PC-3 (cell line): ENCODE results near the gene POLE4. TPM values are rescaled to one million over a fixed set of nuclear protein-coding genes. Genes with fewer than 3 reads are reported as not detected.

Source experiments
- ATAC-seq: fragments of 200-7000 bp; cut with Tn5 transposase; 2 replicates; pipeline ENCODE4 v1.9.1; 2020; ENCODE audit warnings: mild to moderate bottlenecking, moderate library complexity
- BruUV-seq: library from RNA; stranded (reverse); fragments of 400-500 nt; replicated peaks from 2 replicates; lab custom pipeline; 2021; lab: Mats Ljungman, UMichigan
- CTCF ChIA-PET: fragments of 300-600 bp; sonication (Branson Sonifier 250); formaldehyde crosslinking; loops from one replicate; lab custom pipeline; 2022; ENCODE audit warnings: antibody characterized with exemption; lab: Charles Lee
- POLR2A ChIA-PET: fragments of 300-600 bp; sonication (Branson Sonifier 250); formaldehyde crosslinking; loops from one replicate; lab custom pipeline; 2022; ENCODE audit warnings: antibody characterized with exemption; ENCODE audit not compliant: unreplicated experiment; lab: Charles Lee
- DNase-seq: peaks from one replicate; pipeline ENCODE4 v3.0.0-alpha.2; 2015
- H2AFZ ChIP-seq: fragments of 300-600 bp; sonication (generic); 2 replicates; pipeline ENCODE4 v1.6.0; 2016; ENCODE audit warnings: antibody characterized with exemption, low read length
- H3F3A ChIP-seq: fragments of 300-600 bp; sonication (generic); one replicate; pipeline ENCODE4 v1.6.0; 2017; ENCODE audit warnings: antibody characterized with exemption, low read length, control low read depth, mild to moderate bottlenecking; ENCODE audit not compliant: unreplicated experiment
- H3K27ac ChIP-seq: fragments of 300-600 bp; sonication (generic); 2 replicates; pipeline ENCODE4 v1.5.1; 2016; ENCODE audit warnings: mild to moderate bottlenecking, low read length
- H3K27me3 ChIP-seq: fragments of 300-600 bp; sonication (generic); 2 replicates; pipeline ENCODE4 v1.6.1; 2016; ENCODE audit warnings: low read length, mixed read lengths
- H3K36me3 ChIP-seq: fragments of 300-600 bp; sonication (generic); 2 replicates; pipeline ENCODE4 v1.6.1; 2016; ENCODE audit warnings: low read depth, mixed run types, low read length, mixed read lengths
- H3K4me1 ChIP-seq: fragments of 300-600 bp; sonication (generic); 2 replicates; pipeline ENCODE4 v1.5.1; 2016; ENCODE audit warnings: low read length; ENCODE audit not compliant: insufficient read depth
- H3K4me2 ChIP-seq: fragments of 300-600 bp; sonication (generic); 2 replicates; pipeline ENCODE4 v1.6.0; 2016; ENCODE audit warnings: low read length
- H3K4me3 ChIP-seq: fragments of 300-600 bp; sonication (generic); 2 replicates; pipeline ENCODE4 v1.5.1; 2016; ENCODE audit warnings: mild to moderate bottlenecking, low read length, mixed read lengths
- H3K79me2 ChIP-seq: fragments of 300-600 bp; sonication (generic); 2 replicates; pipeline ENCODE4 v1.6.1; 2017; ENCODE audit warnings: low read length, mixed read lengths
- H3K9ac ChIP-seq: fragments of 300-600 bp; sonication (generic); 2 replicates; pipeline ENCODE4 v1.6.0; 2016; ENCODE audit warnings: mild to moderate bottlenecking, low read length
- H3K9me2 ChIP-seq: fragments of 300-600 bp; sonication (generic); replicated peaks from 2 replicates; pipeline ENCODE4 v1.6.1; 2016; ENCODE audit warnings: mixed run types, low read length, mixed read lengths
- H3K9me3 ChIP-seq: fragments of 300-600 bp; sonication (generic); 2 replicates; pipeline ENCODE4 v1.6.1; 2016; ENCODE audit warnings: low read length, mixed read lengths
- H4K20me1 ChIP-seq: fragments of 300-600 bp; sonication (generic); 2 replicates; pipeline ENCODE4 v1.6.1; 2016; ENCODE audit warnings: low read length, mixed read lengths
- EZH2 ChIP-seq: fragments of 300-600 bp; sonication (generic); IDR thresholded peaks from one replicate; pipeline ENCODE4 v1.6.1; 2017; ENCODE audit warnings: antibody characterized with exemption, mild to moderate bottlenecking, low read length; ENCODE audit not compliant: unreplicated experiment
- EZH2phosphoT487 ChIP-seq: fragments of 300-600 bp; sonication (generic); IDR thresholded peaks from 2 replicates; pipeline ENCODE4 v1.6.1; 2018; ENCODE audit warnings: mild to moderate bottlenecking, antibody characterized with exemption, low read length, borderline replicate concordance
- intact Hi-C: fragments of 100-400 bp; cut with micrococcal nuclease; formaldehyde crosslinking; loops from 2 replicates; pipeline ENCODE4 v1.9.0; 2023
- total RNA-seq: library from RNA; depleted of rRNA; stranded (reverse); fragments of >200 nt; gene quantifications from 2 replicates; pipeline ENCODE4 v1.2.3, GENCODE V29; 2014
- TF ChIP-seq, protein P1 (sequence below): fragments of 300-600 bp; sonication (generic); conservative IDR thresholded peaks from 2 replicates; pipeline ENCODE4 v1.5.1; 2017; ENCODE audit warnings: antibody characterized with exemption, low read depth, mild to moderate bottlenecking, low read length

The POLE4 gene
- total RNA-seq, 1 experiment from 2014 or later, result 121 TPM

DNA sequence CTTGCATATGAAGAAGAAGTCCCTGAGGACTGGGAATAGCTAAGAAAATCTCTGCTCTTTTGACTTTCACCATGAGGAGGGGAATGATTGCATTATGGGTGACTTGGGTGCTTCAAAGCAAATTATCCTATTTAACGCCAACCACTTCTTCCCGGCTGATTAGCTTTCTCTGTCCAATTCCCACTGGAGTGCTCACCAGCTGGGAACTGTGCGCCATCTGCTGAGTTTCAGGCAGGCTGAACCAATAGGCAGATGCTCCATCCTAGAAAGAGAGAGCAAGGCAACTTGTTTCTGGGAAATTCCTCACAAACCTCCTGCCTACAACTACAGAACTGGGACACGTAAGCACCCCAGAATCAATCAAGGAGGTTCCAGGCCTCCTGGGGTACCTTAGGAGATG, 49.4 kb downstream of the POLE4 start:
- Histone ChIP-seq H3K27me3 (no peaks in the 10 kb centered on the region), H2AFZ (no peak overlapping the region), H3K36me3 (no peaks in the 10 kb centered on the region), H3F3A (no peaks in the 10 kb centered on the region), H4K20me1 (no peaks in the 10 kb centered on the region), H3K27ac (no peak overlapping the region), H3K4me2 (no peak overlapping the region), H3K9me2 (no peaks in the 10 kb centered on the region), H3K9ac (no peak overlapping the region), H3K79me2 (no peaks in the 10 kb centered on the region), H3K4me3 (no peak overlapping the region), H3K4me1 (peaks cover 8% of the 10 kb centered on the region), H3K9me3 (no peaks in the 10 kb centered on the region)
- TF ChIP-seq, protein P1, sequence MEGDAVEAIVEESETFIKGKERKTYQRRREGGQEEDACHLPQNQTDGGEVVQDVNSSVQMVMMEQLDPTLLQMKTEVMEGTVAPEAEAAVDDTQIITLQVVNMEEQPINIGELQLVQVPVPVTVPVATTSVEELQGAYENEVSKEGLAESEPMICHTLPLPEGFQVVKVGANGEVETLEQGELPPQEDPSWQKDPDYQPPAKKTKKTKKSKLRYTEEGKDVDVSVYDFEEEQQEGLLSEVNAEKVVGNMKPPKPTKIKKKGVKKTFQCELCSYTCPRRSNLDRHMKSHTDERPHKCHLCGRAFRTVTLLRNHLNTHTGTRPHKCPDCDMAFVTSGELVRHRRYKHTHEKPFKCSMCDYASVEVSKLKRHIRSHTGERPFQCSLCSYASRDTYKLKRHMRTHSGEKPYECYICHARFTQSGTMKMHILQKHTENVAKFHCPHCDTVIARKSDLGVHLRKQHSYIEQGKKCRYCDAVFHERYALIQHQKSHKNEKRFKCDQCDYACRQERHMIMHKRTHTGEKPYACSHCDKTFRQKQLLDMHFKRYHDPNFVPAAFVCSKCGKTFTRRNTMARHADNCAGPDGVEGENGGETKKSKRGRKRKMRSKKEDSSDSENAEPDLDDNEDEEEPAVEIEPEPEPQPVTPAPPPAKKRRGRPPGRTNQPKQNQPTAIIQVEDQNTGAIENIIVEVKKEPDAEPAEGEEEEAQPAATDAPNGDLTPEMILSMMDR, result no peak
- TF ChIP-seq EZH2, result no peak
- TF ChIP-seq EZH2phosphoT487, result no peak
- DNase-seq (no peak), ATAC-seq (no peak)
- POLR2A ChIA-PET, result no interaction called here
- CTCF ChIA-PET, result no interaction called here
- BruUV-seq, result no TSS peak
- intact Hi-C loops, result no loop called here

DNA sequence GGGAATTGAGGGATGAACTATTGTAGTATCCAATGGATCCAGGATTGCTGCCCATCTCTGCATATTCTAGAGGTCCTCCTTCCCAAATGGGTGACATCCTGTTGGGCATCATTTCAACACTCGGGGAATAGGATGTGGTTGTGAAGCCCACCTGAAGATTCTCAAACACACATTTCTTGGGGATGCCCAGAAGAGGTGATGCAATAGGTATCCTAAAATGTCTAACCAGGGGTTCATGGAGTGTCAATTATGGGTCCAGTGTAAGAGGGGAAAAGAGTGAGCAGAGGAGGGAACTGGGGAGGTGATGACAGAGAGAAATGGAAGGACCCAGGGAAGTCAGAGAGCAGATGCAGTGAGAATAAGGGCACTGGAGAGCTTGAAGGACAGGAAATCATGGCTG, 52.1 kb downstream of the POLE4 start:
- ATAC-seq (no peak), DNase-seq (no peak)
- CTCF ChIA-PET, result no interaction called here
- Histone ChIP-seq H3K4me2 (no peak overlapping the region), H3K4me3 (no peak overlapping the region), H3K79me2 (no peaks in the 10 kb centered on the region), H2AFZ (no peak overlapping the region), H3K9me3 (no peaks in the 10 kb centered on the region), H3K27me3 (no peaks in the 10 kb centered on the region), H3K9me2 (no peaks in the 10 kb centered on the region), H4K20me1 (no peaks in the 10 kb centered on the region), H3K27ac (no peak overlapping the region), H3K4me1 (peaks cover 8% of the 10 kb centered on the region), H3K9ac (no peak overlapping the region), H3K36me3 (no peaks in the 10 kb centered on the region), H3F3A (no peaks in the 10 kb centered on the region)
- POLR2A ChIA-PET, result no interaction called here
- intact Hi-C loops, result no loop called here
- TF ChIP-seq EZH2 (no peak), EZH2phosphoT487 (no peak)
- TF ChIP-seq, protein P1, result no peak
- no TSS peak for BruUV-seq

DNA sequence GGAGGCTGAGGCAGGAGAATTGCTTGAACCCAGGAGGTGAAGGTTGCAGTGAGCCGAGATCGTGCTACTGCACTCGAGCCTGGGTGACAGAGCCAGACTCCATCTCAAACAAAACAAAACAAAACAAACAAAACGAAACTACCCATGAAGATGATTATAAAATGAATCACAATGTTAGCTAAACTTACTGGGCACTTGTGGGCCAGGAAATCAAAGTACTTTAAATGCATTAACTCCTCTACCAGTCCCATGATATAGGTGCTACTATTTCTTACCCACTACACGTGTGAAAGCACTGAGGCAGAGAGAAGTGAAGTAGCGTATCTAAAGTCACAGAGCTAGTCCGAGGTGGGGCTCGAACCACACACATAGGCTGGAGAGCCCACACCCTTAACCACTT, 53.6 kb downstream of the POLE4 start:
- Histone ChIP-seq H3K9me3 (no peaks in the 10 kb centered on the region), H3K79me2 (no peaks in the 10 kb centered on the region), H3K9ac (no peak overlapping the region), H3K27me3 (no peaks in the 10 kb centered on the region), H3K9me2 (no peaks in the 10 kb centered on the region), H3K4me2 (peak overlapping the region; percentile 64), H3K36me3 (no peaks in the 10 kb centered on the region), H3K4me3 (peak overlapping the region; percentile 12; the same call in 1 of the 2 replicates), H2AFZ (peak overlapping the region; percentile 58), H4K20me1 (no peaks in the 10 kb centered on the region), H3K4me1 (peaks cover 8% of the 10 kb centered on the region), H3K27ac (peak overlapping the region; percentile 21), H3F3A (no peaks in the 10 kb centered on the region)
- ChIA-PET POLR2A (no interaction called here), CTCF (no interaction called here)
- peak; percentile 62 for DNase-seq
- TF ChIP-seq EZH2 (no peak), EZH2phosphoT487 (no peak)
- TF ChIP-seq, protein P1, result no peak
- intact Hi-C loops, result no loop called here
- no TSS peak for BruUV-seq
- peak; percentile 89 for ATAC-seq
